ELR (cell line): ENCODE data around the gene SOD3.

ENCODE experiments used
- DNase-seq: peaks from one replicate; pipeline ENCODE4 v3.0.0-alpha.2; 2015; ENCODE audit warnings: low read depth

Gene SOD3

GRCh38 chr4:24775032-24775605 is 20.3 kb upstream of the SOD3 start:
- peak; percentile 64 for DNase-seq

DNA sequence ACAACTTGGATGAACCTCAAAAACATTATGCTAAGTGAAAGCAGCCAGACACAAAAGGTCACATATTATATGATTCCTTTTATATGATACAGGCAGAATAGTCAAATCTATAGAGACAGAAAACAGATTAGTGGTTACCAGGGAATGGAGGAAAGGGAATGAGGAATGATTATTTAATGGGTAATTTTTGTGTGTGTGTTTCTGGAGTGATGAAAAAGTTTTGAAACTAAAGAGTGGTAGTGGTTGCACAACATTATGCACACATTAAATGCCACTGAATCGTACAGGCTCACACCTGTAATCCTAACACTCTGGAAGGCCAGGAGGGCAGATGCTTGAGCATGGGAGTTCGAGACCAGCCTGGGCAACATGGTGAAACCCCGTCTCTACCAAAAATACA is 19.6 kb upstream of the SOD3 start:
- DNase-seq = no peak

- DNase-seq = peak; percentile 21
Measured at GRCh38 chr4:24777536-24778463, 17.6 kb upstream of the SOD3 start.

DNA sequence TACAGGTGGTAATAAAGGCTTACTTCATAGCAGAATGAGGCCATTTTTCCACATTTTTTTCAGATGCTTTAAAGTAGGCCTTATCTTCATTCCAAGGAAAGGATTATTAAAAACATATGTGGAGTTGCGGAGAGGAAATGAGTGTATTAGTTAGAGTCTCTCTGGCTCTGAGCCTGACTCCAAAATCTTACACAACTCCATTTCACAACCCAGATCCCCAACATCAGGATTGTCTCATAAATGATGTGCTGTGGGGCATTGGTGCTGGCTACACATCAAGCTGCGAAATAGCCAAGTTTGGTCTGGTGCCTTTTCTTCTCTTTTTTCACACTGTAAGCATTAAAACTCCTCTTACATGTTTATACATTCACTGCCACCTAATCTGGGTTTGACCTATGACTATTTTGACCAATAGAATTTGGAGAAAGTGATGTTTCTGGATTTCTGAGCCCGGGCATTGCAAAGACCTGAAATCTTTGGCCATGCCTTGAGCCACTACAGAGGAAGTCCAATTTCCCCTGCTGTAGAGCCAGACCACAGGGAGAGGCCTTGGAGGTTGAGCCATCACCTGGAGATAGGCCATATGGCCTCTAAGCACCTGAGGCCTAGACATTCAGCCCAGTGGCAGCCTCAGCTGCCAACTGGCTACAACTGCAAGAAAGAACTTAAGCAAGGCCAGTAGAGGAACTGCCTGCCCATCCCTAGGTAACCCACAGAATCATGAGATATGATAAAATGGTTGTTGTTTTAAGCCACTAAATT is 16.7 kb upstream of the SOD3 start:
- DNase-seq = peak; percentile 90

DNA sequence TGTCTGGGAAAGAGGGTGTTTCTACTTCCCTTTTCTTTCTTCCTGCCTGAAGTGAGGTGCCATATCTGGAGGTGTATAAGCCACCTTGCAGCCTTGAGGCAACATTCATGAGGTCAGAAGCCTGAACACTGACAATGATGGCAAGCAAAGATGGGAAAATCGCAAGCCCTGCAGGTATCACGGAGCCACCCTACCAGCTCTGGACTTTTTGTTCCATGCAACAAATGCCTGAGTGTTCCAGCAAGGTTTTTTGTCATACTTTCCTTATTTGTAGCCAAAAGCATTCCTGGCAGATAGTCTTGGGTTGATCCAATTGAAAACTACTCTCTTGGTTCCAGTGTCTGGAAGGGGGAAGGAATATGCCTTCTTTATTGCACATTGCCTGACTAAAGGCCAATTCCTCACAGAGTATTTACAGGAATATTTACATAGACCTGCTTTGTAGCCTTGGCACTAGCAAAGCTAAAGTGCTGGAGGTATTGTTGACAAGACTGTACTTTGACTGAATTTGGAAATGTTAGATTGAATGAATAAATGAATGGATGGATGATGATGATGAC is 14.4 kb upstream of the SOD3 start:
- no peak for DNase-seq

GRCh38 chr4:24781999-24782745 is 13.2 kb upstream of the SOD3 start:
- no peak for DNase-seq

- DNase-seq = no peak
Measured at GRCh38 chr4:24783506-24783905, 11.9 kb upstream of the SOD3 start.

- no peak for DNase-seq
Measured at GRCh38 chr4:24791043-24791442, 4.3 kb upstream of the SOD3 start.

DNA sequence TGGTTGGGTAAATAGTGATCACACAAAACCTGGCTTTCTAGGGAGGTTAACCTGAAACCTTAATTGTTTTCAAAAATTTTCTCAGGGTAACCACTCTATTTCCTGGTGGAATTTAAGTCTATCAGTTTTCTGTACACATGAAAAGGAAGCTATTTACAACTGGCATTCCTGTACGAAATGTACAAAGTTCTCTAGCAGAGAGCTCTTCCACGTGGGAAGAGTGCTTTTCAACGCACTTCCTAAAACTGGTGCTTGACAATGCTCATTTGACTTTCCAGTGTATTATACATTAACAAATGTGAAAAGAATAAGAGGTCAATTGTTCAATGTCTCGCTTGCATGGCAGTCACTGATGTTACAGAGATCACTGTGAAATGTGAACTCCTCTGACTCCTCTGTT is 2.8 kb upstream of the SOD3 start:
- no peak for DNase-seq

DNA sequence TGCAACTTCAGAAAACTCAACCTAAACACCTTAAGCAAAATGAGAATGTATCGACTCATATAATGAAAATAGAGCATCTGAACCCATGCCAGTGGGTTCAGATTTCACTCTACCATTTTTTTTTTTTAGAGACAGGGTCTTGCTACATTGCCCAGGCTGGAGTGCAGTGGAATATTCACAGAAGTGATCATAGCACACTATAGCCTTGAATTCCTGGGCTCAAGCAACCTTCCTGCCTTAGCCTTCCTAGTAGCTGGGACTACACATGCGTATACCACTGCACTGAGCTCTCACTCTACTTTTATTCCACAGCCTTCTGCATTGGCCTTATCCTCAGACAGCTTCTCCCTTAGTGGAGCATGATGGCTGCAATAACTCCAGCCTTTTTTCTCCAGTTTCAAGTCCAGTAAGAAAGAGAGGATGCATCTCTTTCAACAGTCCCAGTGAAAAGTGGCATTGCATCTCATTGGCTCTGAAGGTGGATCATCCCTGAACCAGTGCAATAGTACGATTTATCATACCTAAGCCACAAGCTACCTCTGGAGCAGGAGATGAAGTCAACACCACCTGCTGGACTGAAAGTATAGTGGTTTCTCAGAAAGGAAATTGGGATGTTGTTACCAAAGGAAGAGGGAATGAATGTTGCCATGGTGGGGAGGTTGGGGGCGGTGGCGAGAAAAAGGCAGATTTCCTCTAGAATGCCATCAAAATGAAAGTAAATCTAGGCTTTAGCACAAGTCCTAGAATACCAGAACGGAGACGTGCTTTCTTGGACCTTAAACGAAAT is 2.0 kb upstream of the SOD3 start:
- DNase-seq = peak; percentile 54

DNA sequence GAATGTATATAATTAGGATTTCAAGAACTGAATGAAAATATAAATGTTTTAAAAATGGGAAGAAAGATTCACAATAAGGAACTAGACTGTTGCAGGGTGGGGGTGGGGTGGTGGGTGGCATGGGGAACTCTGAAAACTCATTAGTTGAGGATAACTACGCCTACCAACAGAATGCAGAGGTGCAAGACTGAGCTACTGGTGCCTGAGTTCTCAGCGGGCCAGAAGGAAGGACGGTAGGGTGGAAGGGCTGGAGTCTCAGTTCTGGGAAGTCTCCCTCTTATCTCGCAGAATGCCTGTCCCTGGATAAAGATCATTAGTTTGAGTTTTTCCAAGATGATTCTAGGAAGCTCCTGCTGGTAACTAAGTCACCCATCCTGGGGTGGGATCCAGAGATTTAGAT is 1.3 kb upstream of the SOD3 start:
- DNase-seq = no peak

DNA sequence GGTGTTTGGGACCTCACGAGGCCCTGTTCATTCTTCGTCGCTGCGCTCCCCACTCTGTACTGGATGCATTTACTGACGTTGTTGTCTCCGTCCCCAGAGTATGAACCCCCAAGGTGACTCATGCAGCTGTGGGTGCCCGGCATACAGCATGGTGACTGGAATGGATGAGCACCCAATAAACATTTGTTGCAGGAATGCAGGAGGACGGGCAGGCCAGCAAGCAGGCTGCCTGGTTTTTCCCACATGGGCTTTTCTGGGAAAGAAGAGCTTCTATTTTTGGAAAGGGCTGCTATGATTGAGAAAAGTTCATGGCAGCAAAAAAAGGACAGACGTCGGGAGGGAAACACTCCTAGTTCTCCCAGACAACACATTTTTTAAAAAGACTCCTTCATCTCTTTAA is 893 bp upstream of the SOD3 start:
- DNase-seq = peak; percentile 63

- DNase-seq = no peak
Measured at GRCh38 chr4:24795666-24796381, 451 bp downstream of the SOD3 start.

DNA sequence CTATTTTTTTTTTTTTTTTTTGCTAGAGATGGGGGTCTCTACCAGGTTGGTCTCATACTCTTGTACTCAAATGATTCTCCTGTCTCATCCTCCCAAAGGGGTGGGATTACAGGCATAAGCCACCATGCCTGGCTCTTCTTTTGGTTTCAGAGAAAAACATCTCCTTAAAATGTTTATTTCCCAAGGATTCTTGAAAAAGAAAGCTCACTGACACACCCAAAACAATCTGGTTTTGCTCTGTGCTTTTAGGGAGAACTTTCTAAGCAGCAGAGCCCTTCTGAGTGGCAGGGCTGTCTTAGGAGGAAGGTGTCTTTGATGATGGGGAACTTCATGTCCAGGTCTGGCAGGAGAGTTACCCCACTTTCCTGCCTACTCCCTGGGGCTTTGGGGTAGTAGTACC is 1.2 kb downstream of the SOD3 start:
- no peak for DNase-seq

DNA sequence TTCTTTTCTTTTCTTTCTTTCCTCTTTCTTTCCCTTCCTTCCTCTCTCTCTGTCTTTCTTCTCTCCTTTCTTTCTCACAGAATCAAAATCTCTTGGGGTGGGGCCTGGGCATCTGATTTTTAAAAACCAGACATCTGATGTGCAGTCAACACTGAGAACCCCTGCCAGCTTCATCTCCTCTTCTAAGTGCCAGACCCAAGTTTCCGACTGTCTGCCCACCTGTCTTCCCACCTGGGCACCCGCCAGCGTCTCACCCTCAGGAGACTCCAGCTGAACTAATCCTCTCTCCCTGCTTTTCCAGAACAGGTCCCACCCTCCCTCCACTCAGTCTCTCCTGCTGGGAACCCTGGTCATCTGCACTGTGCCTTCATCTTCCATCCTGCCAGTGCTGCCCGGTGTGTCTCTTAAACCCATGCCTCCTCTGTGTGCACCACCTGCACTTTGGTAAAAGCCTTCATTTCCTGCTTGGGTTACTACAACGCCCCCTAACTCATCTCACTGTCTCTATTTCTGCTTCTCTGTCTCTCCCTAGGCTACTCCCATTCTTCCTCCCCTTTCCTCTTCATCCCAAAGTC is 2.8 kb downstream of the SOD3 start:
- no peak for DNase-seq

DNA sequence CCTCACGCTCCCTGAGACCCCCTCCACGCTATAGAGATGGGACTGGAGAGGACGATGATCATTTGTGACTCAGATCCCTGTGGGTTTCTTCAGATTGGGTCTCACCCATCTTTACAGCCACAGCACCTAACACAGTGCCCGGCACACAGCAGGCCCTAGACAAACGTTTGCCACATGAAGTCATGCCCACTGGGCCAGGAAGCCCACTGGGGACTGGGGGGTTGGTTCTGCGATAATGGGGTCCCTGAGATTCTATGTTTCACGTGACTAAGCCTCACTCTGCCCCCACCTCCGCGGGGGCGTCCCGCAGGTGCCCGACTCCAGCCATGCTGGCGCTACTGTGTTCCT is 3.8 kb downstream of the SOD3 start:
- no peak for DNase-seq

DNA sequence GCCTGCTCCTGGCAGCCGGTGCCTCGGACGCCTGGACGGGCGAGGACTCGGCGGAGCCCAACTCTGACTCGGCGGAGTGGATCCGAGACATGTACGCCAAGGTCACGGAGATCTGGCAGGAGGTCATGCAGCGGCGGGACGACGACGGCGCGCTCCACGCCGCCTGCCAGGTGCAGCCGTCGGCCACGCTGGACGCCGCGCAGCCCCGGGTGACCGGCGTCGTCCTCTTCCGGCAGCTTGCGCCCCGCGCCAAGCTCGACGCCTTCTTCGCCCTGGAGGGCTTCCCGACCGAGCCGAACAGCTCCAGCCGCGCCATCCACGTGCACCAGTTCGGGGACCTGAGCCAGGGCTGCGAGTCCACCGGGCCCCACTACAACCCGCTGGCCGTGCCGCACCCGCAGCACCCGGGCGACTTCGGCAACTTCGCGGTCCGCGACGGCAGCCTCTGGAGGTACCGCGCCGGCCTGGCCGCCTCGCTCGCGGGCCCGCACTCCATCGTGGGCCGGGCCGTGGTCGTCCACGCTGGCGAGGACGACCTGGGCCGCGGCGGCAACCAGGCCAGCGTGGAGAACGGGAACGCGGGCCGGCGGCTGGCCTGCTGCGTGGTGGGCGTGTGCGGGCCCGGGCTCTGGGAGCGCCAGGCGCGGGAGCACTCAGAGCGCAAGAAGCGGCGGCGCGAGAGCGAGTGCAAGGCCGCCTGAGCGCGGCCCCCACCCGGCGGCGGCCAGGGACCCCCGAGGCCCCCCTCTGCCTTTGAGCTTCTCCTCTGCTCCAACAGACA is 4.4 kb downstream of the SOD3 start:
- no peak for DNase-seq

- DNase-seq = no peak
Measured at GRCh38 chr4:24800325-24800895, 5.0 kb downstream of the SOD3 start.
